PFSK-1 (cell line): ENCODE measurements around the gene MMP7.

Source experiments
- FOXP2 ChIP-seq: optimal IDR thresholded peaks from 2 replicates; pipeline ENCODE3; 2011; ENCODE audit warnings: borderline replicate concordance, control low read depth, inconsistent platforms; ENCODE audit not compliant: insufficient read depth; ENCODE audit errors: extremely low read length, extremely low read depth
- POLR2AphosphoS5 ChIP-seq: IDR thresholded peaks from 2 replicates; pipeline ENCODE4 v1.6.1; 2012; ENCODE audit warnings: low read depth, mild to moderate bottlenecking, control low read depth, low read length, moderate library complexity
- SIN3A ChIP-seq: IDR thresholded peaks from 2 replicates; pipeline ENCODE4 v1.6.1; 2012; ENCODE audit warnings: mild to moderate bottlenecking, low read length, moderate library complexity, borderline replicate concordance; ENCODE audit not compliant: insufficient read depth
- TAF1 ChIP-seq: IDR thresholded peaks from 2 replicates; pipeline ENCODE4 v1.6.1; 2012; ENCODE audit warnings: low read length, control low read depth, borderline replicate concordance; ENCODE audit not compliant: insufficient read depth
- TF ChIP-seq, protein P1 (sequence below), 2 experiments: IDR thresholded peaks; 2 replicates each; pipeline versions ENCODE4 v1.6.1 to v1.8.0; 2011 to 2012; ENCODE audit warnings: low read depth in 2 of 2, low read length in 2 of 2, control low read depth in 1 of 2, inconsistent platforms in 1 of 2, mild to moderate bottlenecking in 1 of 2, moderate library complexity in 1 of 2; ENCODE audit not compliant: insufficient read depth in 1 of 2

The MMP7 gene

DNA sequence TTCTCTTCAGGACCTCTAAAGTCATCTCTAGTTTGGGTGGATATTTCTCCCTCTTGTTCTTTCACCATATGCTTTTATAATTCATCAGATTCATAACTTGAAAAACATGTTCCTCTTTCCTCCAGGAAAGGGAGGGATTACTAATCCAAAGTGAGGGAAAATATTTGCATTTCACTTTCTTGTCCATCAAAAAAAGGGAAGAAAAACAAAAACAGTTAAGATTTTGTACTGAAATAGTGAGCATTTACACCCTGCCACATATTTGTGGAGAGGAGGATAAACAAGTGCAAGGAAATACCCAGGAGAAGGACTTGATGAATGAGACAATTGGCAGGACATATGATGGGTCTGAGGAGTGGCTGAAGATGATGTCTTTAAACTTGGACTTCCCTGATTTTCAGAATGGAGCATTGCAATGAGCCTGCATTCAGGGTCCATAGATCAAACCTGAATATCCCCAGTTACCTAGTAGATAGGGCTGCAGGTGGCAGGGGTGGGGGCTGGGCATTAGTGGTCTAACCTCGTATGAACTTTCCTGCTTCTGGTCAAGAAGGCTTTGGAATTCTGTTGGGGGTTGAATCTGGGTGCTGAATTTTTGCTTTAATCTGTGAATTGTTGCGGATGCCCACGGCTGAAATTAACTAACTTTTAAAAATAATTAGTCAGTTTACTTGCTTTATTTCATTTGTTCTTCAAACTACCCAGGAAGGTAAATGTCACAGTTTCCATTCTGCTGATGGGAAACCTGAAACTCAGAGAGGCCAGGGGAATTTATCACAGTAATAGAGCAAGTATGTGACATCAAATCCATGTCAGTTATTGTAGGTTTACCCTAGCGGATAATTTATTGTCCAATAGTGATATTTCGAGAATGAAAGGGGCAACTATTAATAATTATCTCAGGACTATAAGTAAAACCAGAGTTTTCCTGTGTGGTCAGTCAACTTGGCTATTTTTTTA lies 41.1 kb downstream of the MMP7 start:
- no peak for TF ChIP-seq POLR2AphosphoS5
- TF ChIP-seq TAF1 = no peak
- TF ChIP-seq, protein P1, sequence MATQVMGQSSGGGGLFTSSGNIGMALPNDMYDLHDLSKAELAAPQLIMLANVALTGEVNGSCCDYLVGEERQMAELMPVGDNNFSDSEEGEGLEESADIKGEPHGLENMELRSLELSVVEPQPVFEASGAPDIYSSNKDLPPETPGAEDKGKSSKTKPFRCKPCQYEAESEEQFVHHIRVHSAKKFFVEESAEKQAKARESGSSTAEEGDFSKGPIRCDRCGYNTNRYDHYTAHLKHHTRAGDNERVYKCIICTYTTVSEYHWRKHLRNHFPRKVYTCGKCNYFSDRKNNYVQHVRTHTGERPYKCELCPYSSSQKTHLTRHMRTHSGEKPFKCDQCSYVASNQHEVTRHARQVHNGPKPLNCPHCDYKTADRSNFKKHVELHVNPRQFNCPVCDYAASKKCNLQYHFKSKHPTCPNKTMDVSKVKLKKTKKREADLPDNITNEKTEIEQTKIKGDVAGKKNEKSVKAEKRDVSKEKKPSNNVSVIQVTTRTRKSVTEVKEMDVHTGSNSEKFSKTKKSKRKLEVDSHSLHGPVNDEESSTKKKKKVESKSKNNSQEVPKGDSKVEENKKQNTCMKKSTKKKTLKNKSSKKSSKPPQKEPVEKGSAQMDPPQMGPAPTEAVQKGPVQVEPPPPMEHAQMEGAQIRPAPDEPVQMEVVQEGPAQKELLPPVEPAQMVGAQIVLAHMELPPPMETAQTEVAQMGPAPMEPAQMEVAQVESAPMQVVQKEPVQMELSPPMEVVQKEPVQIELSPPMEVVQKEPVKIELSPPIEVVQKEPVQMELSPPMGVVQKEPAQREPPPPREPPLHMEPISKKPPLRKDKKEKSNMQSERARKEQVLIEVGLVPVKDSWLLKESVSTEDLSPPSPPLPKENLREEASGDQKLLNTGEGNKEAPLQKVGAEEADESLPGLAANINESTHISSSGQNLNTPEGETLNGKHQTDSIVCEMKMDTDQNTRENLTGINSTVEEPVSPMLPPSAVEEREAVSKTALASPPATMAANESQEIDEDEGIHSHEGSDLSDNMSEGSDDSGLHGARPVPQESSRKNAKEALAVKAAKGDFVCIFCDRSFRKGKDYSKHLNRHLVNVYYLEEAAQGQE (IDR thresholded peaks at IDR 0.05; ENCODE audit: insufficient read depth in 1 of 2, low read depth in 2 of 2, low read length in 2 of 2) = no peak
- TF ChIP-seq SIN3A = no peak
- TF ChIP-seq FOXP2 = no peak

DNA sequence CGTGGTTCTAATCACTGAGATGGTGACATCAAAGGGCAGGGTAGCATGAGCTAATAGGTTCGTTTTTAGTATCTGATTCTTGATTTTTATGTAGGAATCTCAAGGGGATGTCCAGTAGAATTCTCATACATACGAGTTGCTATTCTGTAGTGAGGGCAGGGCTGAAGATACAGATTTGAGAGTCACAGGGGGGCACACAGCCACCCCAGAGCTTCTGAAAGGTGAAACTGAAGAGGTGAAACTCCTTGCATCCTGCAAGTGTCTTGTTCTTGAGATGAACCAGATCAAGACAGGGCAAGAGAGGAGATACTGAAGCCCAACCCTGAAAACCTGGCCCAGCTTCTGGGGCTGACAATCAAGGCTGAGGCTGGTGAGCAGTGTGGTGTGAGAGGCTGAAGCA lies 42.3 kb downstream of the MMP7 start:
- TF ChIP-seq POLR2AphosphoS5 = no peak
- no peak for TF ChIP-seq FOXP2
- TF ChIP-seq, protein P1 (IDR thresholded peaks at IDR 0.05; ENCODE audit: insufficient read depth in 1 of 2, low read depth in 2 of 2, low read length in 2 of 2) = no peak
- no peak for TF ChIP-seq SIN3A
- no peak for TF ChIP-seq TAF1

DNA sequence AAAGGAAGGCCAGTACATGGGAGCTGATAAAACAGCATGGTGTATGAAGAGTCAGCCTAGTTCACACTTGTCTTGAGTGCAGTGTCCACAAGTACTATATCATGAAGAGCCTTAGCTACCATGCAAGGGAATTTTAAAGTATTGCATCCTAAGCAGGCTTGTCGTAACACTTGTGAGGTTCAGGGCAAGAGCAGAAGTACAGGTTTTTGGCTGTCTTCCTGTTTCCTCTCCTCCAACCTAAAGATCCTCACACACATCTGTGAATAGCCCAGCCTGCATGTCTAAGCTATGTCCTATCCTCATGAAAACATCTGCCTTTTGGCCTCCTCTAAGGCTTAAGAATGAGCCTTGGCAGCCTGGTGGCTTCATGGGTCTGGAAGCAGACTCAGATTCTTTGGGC lies 43.3 kb downstream of the MMP7 start:
- TF ChIP-seq POLR2AphosphoS5 (no peak), SIN3A (no peak), TAF1 (no peak), FOXP2 (no peak)
- TF ChIP-seq, protein P1 (IDR thresholded peaks at IDR 0.05; ENCODE audit: insufficient read depth in 1 of 2, low read depth in 2 of 2, low read length in 2 of 2) = no peak

DNA sequence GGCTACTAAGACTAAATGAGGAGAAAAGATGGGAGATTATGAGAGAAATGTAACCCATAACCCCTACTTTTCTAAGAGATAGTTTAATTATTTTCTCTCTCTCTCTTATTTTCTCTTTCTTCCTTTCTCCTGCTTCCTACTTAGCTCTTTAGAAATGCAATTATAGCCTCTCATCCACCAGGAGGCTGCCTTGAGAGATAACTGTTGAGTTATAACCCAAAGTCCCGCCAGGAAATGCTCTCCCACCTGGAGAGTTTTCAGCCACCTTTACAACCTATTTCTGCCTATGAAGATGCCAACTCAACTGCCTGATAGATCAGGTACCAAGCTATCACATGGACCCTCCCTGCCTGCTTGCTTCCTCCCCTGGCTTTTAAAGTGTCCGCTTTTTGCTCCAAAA lies 44.0 kb downstream of the MMP7 start:
- no peak for TF ChIP-seq POLR2AphosphoS5

DNA sequence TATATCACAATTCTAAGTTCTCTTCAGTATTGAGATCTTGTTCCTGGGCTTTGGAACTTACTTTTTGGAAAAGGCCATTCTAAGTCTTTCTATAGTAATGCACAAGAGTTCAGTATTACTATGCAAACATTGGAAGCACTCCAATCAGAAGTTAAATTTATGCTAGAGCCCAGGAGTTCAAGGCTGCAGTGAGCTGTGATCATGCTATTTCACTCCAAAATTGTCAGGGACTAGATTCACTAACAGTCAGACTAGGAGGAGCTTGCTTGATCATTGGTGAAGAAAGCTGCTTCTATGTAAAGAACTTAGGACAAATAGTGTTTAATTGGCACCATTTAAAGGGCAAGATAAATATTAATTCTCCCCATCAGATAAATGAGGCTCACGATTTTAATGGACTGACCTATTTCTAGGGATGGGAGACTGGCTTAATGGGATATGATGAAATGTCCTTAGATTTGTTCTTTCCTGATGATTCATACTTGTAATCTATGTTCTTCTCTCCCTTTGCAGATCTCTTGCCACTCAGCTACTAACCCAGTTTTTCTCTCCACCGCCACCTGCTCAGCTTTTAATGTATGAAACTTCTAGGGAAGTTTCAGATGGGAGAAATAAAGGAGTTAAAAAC lies 45.3 kb downstream of the MMP7 start:
- TF ChIP-seq TAF1 = no peak
- no peak for TF ChIP-seq FOXP2
- TF ChIP-seq POLR2AphosphoS5 = no peak
- TF ChIP-seq SIN3A = no peak
- TF ChIP-seq, protein P1 (IDR thresholded peaks at IDR 0.05; ENCODE audit: insufficient read depth in 1 of 2, low read depth in 2 of 2, low read length in 2 of 2) = no peak
